ENCODE measurements around the gene IFITM2.
A peak's percentile ranks its signal among the peaks of the same experiment; 100 is the strongest.
"Not testable (repeated sequence)": the region's sequence is repeated elsewhere in the genome, so short reads cannot be mapped to it uniquely, and the experiment has no call there.

Gene IFITM2

DNA sequence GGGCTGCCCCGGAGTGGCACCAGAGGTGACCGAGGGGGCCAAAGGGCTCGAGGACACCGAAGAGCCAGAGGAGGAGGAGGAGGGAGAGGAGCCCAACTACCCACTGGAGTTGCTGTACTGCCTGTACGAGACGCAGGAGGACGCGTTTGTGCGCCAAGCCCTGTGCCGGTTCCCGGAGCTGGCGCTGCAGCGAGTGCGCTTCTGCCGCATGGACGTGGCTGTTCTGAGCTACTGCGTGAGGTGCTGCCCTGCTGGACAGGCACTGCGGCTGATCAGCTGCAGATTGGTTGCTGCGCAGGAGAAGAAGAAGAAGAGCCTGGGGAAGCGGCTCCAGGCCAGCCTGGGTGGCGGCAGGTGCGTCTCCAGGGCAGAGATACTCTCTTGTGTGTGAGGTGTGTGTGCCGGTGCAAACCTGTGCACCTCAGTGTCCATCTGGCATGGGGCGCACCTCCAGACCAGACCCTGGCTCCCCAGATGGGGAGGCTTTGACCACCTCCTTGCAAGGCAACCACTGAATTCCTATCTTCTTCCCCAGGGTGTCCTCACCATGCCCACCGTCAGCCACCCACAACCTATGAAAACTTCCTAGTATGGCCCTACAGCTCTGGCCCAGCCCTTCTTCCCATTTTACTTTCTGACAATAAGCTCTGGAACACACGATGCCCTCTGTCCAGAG, 26.0 kb upstream of the IFITM2 start:
- DNase-seq: no peak

DNA sequence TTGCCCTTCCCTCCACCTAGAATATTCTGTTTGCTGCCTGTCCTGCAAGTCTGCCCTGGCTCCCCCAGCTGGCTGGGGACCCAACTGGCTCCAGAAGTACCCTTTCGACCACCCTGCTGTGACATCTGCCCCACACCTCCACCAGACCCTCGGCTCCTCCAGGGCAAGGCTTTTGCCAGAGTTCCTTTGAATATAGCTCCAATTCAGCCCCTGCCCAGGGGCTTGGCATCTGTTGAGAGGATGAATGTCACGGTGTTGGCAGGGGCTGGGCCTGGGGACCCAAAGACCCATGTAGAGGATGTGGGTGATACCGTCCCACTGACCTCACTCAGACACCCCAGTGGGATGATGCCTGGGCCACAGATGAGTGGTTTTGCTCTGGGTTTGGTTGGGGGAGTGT, 25.4 kb upstream of the IFITM2 start:
- DNase-seq: no peak

DNA sequence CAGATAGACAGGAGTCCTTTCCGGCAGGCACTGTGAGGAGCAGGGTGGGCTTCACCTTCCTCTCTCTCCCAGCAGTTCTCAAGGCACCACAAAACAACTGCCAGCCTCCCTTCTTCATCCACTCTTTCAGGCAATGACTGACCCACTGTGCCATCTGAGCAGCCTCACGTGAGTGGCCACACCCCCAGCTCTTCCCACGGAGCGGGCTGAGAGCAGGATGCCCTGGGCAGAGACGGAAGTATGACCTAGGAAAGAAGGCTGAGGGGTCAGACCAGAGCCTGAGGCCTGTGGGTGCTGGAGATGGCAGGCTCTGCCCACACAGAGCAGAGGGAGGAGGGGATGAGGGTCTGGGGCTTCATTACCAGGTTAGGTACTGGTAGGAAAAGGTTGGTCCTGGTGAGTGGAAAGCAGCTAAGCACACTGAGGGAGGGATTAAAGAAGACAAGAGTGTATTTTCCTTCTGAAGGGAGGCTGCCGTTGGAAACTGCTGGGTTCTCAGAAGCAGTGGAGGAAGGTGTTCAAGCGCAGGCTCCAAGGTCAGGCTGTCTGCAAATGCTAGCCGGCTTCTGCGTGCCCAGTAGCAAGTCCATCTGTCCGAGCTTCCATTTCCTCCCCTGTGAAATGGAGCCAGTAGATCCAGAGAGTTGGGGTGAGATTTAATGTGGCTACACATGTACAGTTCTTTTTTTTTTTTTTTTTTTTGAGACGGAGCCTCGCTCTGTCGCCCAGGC, 24.8 kb upstream of the IFITM2 start:
- DNase-seq: no peak

DNA sequence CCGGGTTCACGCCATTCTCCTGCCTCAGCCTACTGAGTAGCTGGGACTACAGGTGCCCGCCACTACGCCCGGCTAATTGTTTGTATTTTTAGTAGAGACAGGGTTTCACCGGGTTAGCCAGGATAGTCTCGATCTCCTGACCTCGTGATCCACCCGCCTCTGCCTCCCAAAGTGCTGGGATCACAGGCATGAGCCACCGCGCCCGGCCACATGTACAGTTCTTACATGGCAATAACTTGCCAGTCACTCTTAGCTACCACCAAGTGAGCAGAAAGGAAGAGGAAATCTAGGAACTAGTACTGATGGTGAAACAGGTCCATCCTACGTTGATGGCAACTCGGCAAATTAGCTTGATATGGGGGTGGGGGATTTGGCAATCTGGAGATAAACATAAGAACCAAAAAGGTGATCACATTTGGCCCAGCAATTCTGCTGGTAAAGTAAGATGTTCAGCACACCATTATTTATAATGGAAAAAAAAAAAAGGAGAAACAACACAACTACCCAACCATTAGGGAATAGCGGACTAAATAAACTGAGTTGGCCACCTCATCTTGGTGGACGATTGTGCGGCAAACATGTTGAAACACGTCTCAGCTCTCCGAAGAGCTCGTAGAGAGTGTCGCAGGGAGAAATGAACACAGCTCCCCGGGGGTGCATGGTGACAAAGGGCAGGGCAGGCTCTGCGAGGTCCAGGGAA, 24.1 kb upstream of the IFITM2 start:
- no peak for DNase-seq

DNA sequence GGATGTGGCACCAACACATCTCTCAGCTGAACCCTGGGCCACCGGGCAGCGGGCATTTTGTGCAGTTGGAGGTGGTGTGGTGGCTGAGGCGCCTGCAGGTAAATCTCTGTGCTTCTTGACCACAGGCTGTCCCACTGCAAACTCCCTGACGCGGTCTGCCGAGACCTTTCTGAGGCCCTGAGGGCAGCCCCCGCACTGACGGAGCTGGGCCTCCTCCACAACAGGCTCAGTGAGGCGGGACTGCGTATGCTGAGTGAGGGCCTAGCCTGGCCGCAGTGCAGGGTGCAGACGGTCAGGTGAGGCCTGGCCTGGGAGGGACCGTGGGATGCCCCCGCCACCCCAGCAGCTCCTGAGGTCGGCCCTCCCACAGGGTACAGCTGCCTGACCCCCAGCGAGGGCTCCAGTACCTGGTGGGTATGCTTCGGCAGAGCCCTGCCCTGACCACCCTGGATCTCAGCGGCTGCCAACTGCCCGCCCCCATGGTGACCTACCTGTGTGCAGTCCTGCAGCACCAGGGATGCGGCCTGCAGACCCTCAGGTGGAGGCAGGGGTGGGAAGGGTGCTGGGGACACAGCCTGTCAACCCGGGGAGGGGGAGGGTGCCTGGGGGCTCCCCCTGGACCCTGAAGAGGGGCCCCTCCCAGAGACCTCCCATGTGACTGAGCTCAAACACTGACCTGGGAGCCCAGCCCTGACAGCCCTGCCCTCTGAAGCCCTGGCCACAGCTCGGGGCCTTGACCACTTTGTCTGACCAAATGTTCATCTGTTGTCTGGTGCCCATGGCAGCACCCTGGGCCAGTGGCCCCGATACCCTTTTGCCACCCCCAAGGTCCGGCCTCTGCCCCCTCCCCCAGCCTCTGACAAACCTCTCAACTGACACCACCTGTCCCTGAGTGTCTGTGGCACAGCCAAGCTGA, 23.3 kb upstream of the IFITM2 start:
- DNase-seq: no peak

DNA sequence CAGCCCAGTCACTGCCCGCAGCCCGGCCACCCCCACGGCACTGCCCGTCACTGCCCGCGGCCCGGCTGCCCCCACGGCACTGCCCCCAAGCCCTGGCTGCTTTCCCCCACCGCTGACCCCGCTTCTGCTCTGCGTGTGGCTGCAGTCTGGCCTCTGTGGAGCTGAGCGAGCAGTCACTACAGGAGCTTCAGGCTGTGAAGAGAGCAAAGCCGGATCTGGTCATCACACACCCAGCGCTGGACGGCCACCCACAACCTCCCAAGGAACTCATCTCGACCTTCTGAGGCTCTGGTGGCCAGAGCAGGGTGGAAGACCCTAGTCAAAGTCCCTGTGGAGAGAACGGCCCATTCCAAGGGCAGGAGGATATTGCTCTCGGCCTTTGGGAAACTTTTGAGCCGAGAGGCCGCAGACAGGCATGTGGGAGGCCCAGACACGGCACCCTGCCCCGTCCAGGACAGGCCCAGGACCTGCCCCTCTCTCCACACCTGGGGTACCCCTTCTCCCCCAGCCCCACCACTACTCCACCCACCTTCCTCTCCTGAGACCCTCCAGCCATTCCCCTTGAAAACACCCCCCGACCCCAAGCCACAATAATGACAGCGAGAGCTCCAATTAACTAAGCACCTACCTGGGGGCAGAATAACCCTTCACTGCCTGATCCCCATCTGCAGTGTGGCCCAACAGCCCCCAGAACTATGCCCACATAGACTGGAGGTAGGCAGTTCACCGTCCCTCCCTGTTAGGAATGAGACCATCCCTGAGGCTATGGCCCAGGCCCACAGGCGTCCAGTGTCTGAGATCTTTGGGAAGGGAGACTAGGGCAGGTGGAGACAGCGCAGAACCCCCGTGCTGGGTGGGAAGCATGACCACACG, 22.4 kb upstream of the IFITM2 start:
- DNase-seq: no peak

DNA sequence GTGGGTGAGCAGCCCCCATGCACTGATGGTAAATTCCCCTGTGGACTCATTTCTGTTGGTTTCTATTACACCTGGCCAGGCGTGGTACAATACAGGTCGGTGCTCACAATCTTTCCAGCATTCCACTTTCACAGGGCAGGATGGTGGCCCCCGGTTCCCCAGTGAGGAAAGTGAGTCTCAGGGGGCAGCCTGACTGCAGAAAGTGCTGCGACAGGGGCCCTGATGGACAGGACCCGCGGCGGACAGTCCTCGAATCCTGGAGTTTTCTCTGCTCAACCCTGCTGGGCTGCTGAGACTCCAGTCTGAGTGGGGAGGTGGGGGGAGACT, 21.8 kb upstream of the IFITM2 start:
- no peak for DNase-seq

DNA sequence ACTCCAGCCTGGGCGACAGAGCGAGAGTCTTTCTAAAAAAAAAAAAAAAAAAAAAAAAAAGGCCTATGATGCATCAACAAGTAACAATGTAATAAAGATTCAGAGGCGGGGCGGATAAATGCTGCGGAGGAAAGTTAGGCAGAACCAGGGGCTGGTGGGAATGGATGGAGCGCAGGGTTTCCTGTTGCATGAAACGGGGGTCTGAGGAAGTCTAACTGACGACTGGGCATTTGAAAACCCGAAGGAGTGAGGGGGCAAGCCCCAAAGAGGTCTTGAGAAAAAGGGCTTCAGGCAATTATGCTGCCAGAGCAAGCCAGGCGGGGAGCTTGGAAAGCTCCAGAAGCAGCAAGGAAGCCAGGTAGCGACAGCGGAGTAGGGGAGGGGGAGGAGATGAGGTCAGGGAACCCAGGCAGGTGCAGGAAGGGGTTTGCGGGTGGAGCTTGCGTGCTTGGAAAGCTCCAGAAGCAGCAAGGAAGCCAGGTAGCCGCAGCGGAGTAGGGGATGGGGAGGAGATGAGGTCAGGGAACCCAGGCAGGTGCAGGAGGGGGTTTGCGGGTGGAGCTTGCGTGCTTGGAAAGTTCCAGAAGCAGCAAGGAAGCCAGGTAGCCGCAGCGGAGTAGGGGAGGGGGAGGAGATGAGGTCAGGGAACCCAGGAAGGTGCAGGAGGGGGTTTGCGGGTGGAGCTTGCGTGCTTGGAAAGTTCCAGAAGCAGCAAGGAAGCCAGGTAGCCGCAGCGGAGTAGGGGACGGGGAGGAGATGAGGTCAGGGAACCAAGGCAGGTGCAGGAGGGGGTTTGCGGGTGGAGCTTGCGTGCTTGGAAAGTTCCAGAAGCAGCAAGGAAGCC, 20.4 kb upstream of the IFITM2 start:
- not testable (repeated sequence) for DNase-seq

DNA sequence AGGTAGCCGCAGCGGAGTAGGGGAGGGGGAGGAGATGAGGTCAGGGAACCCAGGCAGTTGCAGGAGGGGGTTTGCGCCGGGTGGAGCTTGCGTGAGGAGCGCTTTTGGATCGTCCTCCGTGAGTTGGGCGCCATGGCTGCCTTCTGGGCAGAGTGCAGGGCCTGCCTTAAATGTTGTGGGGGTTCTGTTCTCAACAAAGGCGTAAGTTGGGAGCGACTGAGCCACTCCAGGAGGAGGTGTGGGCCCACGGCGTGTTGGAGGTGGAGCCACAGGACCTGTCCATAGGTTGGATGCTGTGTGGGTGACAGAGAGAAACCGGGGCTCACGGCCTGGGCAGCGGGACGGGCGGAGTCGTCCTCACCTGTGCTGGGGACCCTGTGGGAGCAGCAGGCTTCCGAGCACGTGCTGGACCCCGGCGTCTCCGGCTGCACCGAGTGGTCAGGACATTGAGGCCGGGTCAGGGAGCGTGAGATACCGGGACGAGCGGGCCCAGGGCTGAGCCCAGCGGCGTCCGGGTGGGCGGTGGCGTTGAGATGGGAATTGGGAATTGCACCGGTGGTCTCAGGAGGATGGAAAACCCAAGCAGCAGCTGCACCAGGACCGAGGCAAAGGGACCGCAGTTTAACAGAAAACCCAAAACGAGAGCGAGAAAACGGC, 19.7 kb upstream of the IFITM2 start:
- no peak for DNase-seq

DNA sequence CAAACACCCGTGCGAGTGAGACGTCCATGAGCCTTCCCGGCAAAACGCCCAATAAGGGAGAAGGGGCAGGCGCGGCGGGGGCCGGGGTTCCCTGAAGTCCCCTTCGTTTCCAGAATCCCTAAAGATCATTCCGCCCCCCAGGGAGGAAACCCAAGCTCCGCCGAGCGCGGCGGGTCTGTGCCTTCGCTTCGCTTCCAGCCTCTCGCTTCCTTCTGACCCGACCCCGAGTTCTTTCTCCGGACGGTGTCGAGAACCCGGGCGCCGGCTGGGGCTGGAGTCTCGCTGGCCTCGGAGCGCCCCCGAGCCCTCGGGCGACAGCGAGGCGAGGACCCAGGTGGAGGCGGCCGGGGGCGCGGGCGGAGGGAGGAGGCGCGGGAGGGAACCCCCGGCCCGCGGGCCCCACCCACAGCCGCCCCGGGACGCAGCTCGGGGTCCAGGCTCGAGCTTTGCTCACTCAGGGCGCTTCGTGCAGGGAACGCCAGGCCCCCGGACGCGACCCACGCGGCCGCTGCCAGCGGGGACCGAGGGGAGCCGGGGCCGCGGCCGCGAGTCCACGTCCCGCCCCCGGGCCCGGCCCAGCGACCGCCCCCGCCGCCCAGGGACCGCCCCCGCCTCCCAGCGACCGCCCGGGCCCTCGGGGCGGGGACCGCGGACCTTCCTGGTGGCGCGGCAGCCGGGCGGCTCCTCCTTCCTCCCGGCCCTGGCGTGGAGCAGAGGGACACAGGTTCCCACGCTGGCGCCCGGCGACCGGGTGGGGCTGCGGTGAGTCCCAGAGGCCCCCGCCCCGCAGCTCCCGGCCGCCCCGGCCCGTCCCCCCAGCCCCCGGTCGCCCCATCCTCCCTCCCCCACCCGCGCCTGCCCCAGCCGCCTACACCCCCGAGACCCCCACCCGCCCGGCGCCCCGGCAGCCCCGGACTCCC, 18.9 kb upstream of the IFITM2 start, which contains the start of gene PGGHG:
PGGHG (plus strand) TSS at position 649 of the 920 bp plus-strand sequence. CDS start 691 bp downstream, outside the sequence.
- DNase-seq: peak in 3 of 58 donors; percentile 16 to 42 (median 28)

DNA sequence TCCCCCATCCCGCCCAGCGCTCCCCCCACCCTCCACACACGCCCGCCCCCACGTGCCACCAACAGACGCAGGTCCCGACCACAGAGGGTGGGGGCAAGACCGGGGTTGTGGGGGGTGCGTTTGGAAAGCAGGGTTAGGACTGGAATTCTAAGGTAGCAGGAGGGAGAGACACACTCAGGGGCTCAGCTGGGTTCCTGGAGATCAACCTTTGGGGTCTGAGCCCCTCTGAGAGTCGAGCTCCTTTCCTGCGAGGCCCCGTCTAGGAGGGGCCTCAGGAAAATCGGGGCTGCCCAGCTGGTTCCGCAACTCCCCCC, 18.3 kb upstream of the IFITM2 start:
- DNase-seq: no peak

DNA sequence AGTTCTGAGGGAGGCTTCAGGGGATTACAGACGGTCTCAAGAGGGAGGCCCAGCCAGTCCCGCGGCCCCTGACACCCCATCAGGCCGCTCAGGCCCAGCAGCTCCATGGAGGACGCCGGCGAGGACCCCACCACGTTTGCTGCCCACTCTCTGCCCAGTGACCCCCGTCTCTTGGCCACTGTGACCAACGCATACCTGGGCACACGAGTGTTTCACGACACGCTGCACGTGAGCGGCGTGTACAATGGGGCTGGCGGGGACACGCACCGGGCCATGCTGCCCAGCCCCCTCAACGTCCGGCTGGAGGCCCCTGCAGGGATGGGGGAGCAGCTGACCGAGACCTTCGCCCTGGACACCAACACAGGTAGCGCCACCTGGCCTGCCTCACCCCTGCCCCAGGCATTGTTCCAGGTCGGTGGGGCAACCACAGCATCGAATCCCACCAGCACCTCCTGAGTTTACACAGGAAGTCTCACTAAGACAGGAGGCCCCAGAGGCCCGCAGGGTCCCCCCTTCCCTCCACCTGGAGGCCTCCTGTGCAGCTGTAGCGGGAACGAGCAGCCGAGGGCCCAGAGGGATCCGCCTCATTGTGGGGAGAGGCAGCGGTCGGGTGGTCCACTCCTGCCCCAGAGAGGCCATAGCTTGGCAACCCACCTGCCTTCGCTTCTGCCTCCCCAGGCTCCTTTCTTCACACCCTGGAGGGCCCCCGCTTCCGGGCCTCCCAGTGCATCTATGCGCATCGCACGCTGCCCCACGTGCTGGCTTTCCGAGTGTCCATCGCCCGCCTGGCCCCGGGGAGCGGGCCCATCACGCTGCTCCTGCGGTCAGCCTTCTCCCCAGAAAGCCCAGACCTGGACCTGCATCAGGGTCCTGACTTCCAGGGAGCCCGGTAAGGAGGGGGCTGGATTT, 17.6 kb upstream of the IFITM2 start:
- DNase-seq: no peak

DNA sequence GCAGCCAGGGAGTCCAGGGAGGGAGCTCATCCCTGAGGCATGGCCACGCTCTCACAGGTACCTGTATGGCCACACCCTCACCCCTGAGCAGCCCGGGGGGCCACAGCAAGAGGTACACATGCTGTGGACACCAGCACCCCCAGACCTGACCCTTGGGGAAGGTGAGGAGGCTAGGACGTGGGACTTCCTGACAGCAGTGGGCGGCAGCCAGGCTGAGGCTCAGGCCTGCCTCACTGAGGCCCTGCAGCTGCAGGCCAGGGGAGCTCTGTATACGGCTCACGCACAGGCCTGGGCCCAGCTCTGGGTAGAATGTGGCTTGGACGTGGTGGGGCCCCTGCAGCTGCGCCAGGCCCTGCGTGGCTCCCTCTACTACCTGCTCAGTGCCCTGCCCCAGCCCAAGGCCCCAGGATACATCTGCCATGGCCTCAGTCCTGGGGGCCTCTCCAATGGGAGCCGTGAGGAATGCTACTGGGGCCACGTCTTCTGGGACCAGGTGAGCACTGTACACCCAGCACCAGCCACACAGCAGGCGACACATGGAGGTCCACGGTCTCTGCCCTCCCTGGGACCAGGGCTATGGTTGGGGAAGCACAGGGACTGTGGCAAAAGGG, 16.9 kb upstream of the IFITM2 start:
- DNase-seq: no peak

DNA sequence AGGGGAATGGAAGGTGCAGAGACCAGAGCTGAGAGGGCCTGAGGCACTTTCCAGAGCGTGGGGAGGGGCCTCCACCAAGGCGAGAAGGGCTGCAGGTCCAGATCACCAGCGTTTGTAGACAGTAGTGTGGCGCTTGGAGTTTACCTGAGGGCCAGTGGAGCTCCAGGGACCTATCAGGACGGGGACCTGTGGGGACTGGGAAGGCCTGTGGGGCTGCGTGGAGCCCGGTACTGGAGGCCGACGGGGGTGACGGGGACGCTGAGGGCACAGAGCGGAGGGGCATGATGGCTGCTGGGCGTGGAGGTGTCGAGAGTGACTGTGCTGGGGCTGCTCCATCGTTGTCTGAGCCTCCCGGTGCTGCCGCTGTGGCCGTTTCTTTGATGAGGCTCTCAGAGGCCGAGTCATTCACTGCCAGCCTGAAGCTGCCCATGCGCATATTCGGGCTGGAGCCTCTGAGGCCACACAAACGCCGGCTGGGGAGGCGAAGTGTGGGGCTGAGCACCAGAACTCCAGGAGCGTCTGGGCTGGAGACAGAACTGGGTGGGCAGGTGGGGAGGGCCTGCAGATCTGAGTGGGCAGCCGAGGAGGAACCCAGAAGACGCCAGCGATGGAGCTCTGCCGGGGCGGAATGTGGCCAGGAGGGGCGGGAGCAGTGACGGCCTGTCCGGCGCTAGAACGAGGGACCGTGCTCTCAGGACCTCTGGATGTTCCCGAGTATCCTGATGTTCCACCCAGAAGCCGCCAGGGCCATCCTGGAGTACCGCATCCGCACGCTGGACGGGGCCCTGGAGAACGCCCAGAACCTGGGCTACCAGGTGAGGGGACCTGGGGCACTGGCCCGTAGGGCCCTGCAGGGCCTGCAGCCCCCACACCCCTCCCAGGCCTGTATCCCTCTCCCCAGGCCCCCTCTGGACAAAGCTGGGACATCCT, 16.1 kb upstream of the IFITM2 start:
- no peak for DNase-seq
